ENCODE data around the gene KIF26B.

DNA sequence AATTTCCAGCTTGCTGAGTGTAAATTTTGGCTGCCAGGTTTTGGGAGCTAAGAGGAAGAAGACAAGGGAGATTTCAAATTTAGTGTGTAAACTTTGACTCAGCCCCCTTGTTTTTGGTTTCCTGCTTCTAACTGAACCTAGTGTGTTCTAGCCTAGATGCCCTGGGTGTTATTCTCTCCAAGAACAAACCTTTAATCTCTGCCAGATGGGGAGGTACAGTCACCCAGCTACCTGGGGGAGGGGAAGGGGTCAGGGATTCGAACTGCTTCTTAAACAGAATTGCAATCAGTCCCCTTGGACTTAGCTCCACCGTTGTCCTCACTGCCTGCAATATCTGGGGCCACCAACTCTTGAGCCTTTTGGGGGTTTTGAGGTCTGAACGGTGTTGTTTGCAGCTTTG, 238.9 kb downstream of the KIF26B start:
- TF ChIP-seq CTCF (IDR thresholded peaks at IDR 0.05) (no peak), POLR2A (IDR thresholded peaks at IDR 0.05) (no peak)

All from tibial nerve (tissue), 3 donors.